Measurements from ENCODE around the gene HEATR5B. TPM values are rescaled to one million over a fixed set of nuclear protein-coding genes. Genes with fewer than 3 reads are reported as not detected.

Gene HEATR5B
- 15.1 to 19.6 TPM (median 17.0 TPM) in 3 replicates for total RNA-seq
- long read RNA-seq, partial matches to known transcripts, result 4 of 12 reads
- long read RNA-seq, other reads (novel, unspliced or antisense), result 8 of 12 reads

DNA sequence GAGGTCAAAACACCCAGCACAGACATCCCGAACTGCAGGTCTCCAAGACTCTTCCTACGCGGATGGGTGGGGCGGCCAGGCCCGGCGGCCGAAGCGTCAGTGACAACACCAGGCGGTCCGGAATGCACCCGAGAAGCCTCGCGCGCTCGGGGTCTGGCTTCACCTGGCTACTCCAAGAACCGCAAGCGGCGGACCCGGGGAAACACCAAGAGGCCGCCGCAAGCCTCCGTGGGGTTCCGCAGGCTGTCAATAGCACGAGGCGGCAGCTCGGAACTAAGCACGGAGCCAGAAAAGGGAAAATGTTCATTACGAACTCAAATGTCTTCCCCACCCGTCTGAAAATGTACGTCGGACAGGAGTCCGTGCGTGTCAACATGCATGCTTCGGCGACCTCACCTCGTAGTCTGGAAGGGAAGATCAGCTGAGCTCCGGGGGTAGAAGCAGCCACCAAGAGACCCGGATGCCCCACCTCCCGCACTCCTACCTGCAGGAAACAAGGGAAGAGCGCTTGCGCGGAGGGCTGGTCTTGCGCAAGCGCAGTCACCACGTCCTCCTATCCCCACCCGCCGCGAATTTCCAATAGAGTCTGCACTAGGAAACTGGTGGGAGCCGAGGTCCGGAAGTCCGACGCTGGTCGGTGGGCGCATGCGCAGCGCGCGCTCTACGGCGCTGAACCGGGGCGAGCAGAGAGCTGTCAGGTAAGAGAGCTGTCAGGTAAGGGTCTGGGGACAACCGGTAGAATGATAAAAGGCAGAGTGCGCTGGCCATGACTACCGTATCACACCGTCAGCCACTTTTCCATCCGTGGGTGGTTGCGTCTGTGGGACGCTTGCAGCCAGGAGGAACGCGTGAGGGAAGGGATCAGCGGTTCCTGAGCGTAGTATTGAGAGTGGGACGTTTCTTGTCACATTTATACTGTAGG lies at the start of gene HEATR5B, which contains the start of gene GPATCH11:
Gene HEATR5B (minus strand): TSS at position 500 of the 922 bp plus-strand sequence. CDS start 958 bp downstream, outside the sequence.
Gene GPATCH11 (plus strand): TSS at position 646 of the 922 bp plus-strand sequence. CDS start 3,864 bp downstream, outside the sequence.
- H3K36me3 Mint-ChIP-seq (ENCODE audit: low read depth), result no peaks in the 10 kb centered on the region
- no peak within 1 kb of the TSS for H3K27ac Mint-ChIP-seq (ENCODE audit: unreplicated experiment)
- TF ChIP-seq, protein P1, sequence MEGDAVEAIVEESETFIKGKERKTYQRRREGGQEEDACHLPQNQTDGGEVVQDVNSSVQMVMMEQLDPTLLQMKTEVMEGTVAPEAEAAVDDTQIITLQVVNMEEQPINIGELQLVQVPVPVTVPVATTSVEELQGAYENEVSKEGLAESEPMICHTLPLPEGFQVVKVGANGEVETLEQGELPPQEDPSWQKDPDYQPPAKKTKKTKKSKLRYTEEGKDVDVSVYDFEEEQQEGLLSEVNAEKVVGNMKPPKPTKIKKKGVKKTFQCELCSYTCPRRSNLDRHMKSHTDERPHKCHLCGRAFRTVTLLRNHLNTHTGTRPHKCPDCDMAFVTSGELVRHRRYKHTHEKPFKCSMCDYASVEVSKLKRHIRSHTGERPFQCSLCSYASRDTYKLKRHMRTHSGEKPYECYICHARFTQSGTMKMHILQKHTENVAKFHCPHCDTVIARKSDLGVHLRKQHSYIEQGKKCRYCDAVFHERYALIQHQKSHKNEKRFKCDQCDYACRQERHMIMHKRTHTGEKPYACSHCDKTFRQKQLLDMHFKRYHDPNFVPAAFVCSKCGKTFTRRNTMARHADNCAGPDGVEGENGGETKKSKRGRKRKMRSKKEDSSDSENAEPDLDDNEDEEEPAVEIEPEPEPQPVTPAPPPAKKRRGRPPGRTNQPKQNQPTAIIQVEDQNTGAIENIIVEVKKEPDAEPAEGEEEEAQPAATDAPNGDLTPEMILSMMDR (IDR thresholded peaks at IDR 0.05), result peak; percentile 15
- peaks cover 11% of the 10 kb centered on the region for H3K4me1 Mint-ChIP-seq (ENCODE audit: low read depth)
- H3K27me3 Mint-ChIP-seq (ENCODE audit: low read depth), result no peaks in the 10 kb centered on the region
- H3K9me3 Mint-ChIP-seq (ENCODE audit: low read depth), result no peaks in the 10 kb centered on the region
- H3K4me3 Mint-ChIP-seq (ENCODE audit: unreplicated experiment), result no peak within 1 kb of the TSS
- peak; percentile 98 for DNase-seq (ENCODE audit: low spot score)

DNA sequence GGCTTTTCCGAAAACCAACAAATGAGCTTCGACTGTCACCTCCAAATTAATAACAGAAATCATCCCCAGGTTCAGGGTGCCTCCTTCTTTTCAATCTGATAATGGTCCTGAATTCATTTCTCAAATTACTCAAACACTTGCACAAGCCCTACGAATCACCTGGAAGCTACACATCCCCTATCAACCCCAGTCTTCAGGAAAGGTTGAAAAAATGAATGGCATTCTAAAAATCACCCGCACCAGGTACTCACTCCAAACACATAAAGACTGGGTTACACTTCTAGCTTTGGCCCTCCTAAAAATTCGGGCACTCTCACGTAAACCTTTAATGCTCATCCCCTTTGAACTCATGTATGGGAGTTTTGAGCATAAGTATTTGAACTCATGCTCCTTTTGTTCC lies 48.7 kb upstream of the HEATR5B start:
- Mint-ChIP-seq H3K9me3 (ENCODE audit: low read depth) (no peaks in the 10 kb centered on the region), H3K27me3 (ENCODE audit: low read depth) (no peaks in the 10 kb centered on the region)

DNA sequence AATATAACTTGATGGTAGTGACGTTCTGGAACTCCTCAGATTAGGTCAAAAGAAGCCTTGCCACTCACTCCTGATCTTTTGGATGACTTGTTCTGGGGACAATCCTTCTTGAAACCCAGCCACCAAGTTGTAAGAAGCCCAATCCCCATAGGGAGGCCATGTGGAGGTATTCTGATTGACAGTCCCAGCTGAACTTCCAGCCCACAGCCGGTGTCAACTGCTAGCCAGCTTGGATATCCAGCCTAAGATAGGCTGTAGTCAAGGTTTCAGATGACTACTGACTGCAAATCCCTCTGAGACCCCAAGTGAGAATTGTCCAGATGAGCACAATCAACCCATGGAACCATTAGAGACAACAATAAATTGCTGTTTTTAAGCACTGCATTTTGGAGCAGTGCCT lies 41.2 kb upstream of the HEATR5B start:
- H3K4me3 Mint-ChIP-seq (ENCODE audit: unreplicated experiment), result no peak overlapping the region
- no peak overlapping the region for H3K27ac Mint-ChIP-seq (ENCODE audit: unreplicated experiment)
- TF ChIP-seq, protein P1 (IDR thresholded peaks at IDR 0.05), result no peak
- H3K27me3 Mint-ChIP-seq (ENCODE audit: low read depth), result no peaks in the 10 kb centered on the region
- DNase-seq (ENCODE audit: low spot score), result no peak
- H3K4me1 Mint-ChIP-seq (ENCODE audit: low read depth), result no peaks in the 10 kb centered on the region
- H3K9me3 Mint-ChIP-seq (ENCODE audit: low read depth), result no peaks in the 10 kb centered on the region
- H3K36me3 Mint-ChIP-seq (ENCODE audit: low read depth), result peaks cover 40% of the 10 kb centered on the region

More for the DNA sequence above, 48.7 kb upstream of the HEATR5B start:
- DNase-seq (ENCODE audit: low spot score), result no peak
- Mint-ChIP-seq H3K36me3 (ENCODE audit: low read depth) (peaks cover 43% of the 10 kb centered on the region), H3K4me3 (ENCODE audit: unreplicated experiment) (no peak overlapping the region), H3K4me1 (ENCODE audit: low read depth) (no peaks in the 10 kb centered on the region), H3K27ac (ENCODE audit: unreplicated experiment) (no peak overlapping the region)
- TF ChIP-seq, protein P1 (IDR thresholded peaks at IDR 0.05), result no peak

DNA sequence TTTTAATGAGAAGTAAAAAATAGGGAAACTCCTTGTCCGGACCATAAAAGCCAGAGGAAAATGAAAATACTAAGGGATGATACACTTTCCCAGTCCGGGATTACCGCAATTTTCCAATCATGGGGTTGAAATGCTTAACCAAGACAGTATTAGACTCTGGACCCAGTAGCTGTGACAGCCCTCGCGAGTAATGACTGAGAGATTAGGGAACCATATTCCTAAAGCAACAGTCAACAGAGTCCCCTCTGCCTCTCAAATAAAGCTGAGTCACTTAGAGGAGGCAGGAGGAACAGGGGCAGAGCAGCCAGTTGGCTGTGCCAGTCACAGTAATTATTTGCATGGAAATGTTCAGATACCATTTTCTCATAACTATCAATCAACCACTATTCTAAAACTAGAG lies 35.0 kb upstream of the HEATR5B start:
- Mint-ChIP-seq H3K27me3 (ENCODE audit: low read depth) (no peaks in the 10 kb centered on the region), H3K36me3 (ENCODE audit: low read depth) (peaks cover 23% of the 10 kb centered on the region), H3K9me3 (ENCODE audit: low read depth) (no peaks in the 10 kb centered on the region), H3K27ac (ENCODE audit: unreplicated experiment) (no peak overlapping the region), H3K4me3 (ENCODE audit: unreplicated experiment) (no peak overlapping the region), H3K4me1 (ENCODE audit: low read depth) (no peaks in the 10 kb centered on the region)
- TF ChIP-seq, protein P1 (IDR thresholded peaks at IDR 0.05), result no peak
- no peak for DNase-seq (ENCODE audit: low spot score)

DNA sequence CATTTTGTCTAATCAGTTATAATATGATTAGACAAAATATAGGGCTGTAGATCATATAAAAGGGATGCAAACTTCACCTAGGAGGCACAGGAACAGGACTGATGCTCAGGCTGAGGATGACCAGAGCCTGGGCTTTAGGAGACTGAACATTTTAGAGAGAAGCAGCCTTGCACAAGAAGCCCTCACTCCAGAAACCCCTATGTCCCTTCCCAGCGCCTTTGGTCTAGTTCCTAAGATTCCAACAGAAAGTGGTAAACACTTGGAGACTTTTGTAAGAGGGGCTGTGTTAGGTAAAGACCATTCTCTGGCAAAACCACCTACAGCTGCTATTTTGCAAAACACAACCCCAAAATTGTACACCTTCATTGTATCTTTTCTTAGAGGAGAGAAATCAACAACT lies 33.4 kb upstream of the HEATR5B start:
- Mint-ChIP-seq H3K27ac (ENCODE audit: unreplicated experiment) (no peak overlapping the region), H3K4me3 (ENCODE audit: unreplicated experiment) (no peak overlapping the region), H3K9me3 (ENCODE audit: low read depth) (no peaks in the 10 kb centered on the region), H3K36me3 (ENCODE audit: low read depth) (peaks cover 21% of the 10 kb centered on the region), H3K4me1 (ENCODE audit: low read depth) (no peaks in the 10 kb centered on the region), H3K27me3 (ENCODE audit: low read depth) (no peaks in the 10 kb centered on the region)
- DNase-seq (ENCODE audit: low spot score), result no peak
- TF ChIP-seq, protein P1 (IDR thresholded peaks at IDR 0.05), result no peak
